HEK293 (cell line): ENCODE measurements around the gene ATP6V1F.

ENCODE experiments used
- CTCF ChIA-PET: fragments of 350-600 bp; formaldehyde crosslinking; extraction: SDS; loops from one replicate; lab custom pipeline; 2021; ENCODE audit warnings: antibody characterized with exemption; lab: Yijun Ruan, JAX
- POLR2A ChIA-PET: fragments of 300-600 bp; formaldehyde crosslinking; extraction: SDS; loops from one replicate; lab custom pipeline; 2020; ENCODE audit warnings: antibody characterized with exemption, inconsistent platforms; lab: Yijun Ruan, JAX
- H3K27ac ChIP-seq: fragments of 200-500 bp; sonication (Bioruptor generic); 2 replicates; pipeline ENCODE4 v1.5.1; 2014; ENCODE audit warnings: low read depth, low read length, control low read depth, inconsistent platforms; ENCODE audit errors: extremely low read depth
- H3K36me3 ChIP-seq, 2 experiments: fragments of 200-500 bp in 1 of 2; sonication (Bioruptor generic) in 1 of 2; 1 replicate in 1 of 2; 2 replicates in 1 of 2; pipeline ENCODE4 v1.5.1; 2014 to 2017; ENCODE audit warnings: inconsistent platforms in 2 of 2, low read length in 2 of 2; ENCODE audit not compliant: control insufficient read depth in 2 of 2, insufficient read depth in 1 of 2
- H3K4me1 ChIP-seq: fragments of 200-500 bp; sonication (Bioruptor generic); 2 replicates; pipeline ENCODE4 v1.5.1; 2014; ENCODE audit warnings: mild to moderate bottlenecking, low read length, inconsistent platforms; ENCODE audit not compliant: control insufficient read depth, insufficient read depth
- H3K4me3 ChIP-seq: 2 replicates; pipeline ENCODE4 v1.5.1; 2011; ENCODE audit warnings: low read depth, mild to moderate bottlenecking, control low read depth, low read length, moderate library complexity
- H3K9me3 ChIP-seq: fragments of 200-500 bp; sonication (Bioruptor generic); 2 replicates; pipeline ENCODE4 v1.5.1; 2014; ENCODE audit warnings: low read depth, low read length, inconsistent platforms; ENCODE audit not compliant: control insufficient read depth, insufficient read depth
- BCL11A ChIP-seq: fragments of 450-650 bp; formaldehyde crosslinking; IDR thresholded peaks from 2 replicates; pipeline ENCODE4 v1.5.1; 2016; ENCODE audit warnings: low read depth, missing biosample characterization, missing genetic modification characterization
- KLF1 ChIP-seq: fragments of 450-650 bp; formaldehyde crosslinking; IDR thresholded peaks from 2 replicates; pipeline ENCODE4 v1.5.1; 2016; ENCODE audit warnings: missing biosample characterization, missing genetic modification characterization
- KLF17 ChIP-seq: fragments of 450-650 bp; formaldehyde crosslinking; IDR thresholded peaks from 2 replicates; pipeline ENCODE4 v1.5.1; 2016; ENCODE audit warnings: missing biosample characterization, missing genetic modification characterization
- KLF7 ChIP-seq: fragments of 450-650 bp; formaldehyde crosslinking; IDR thresholded peaks from 2 replicates; pipeline ENCODE4 v1.5.1; 2016; ENCODE audit warnings: missing biosample characterization, missing genetic modification characterization, borderline replicate concordance
- MEIS1 ChIP-seq: sonication (generic); formaldehyde crosslinking; IDR thresholded peaks from 2 replicates; pipeline ENCODE4 v1.8.1; 2022; ENCODE audit warnings: missing genetic modification reagents, mild to moderate bottlenecking, borderline replicate concordance
- MZF1 ChIP-seq: fragments of 450-650 bp; formaldehyde crosslinking; IDR thresholded peaks from 2 replicates; pipeline ENCODE4 v1.5.1; 2017; ENCODE audit warnings: missing biosample characterization, missing genetic modification characterization, borderline replicate concordance
- RBAK ChIP-seq: fragments of 450-650 bp; formaldehyde crosslinking; IDR thresholded peaks from 2 replicates; pipeline ENCODE4 v1.5.1; 2016; ENCODE audit warnings: missing biosample characterization, missing genetic modification characterization
- SETDB1 ChIP-seq: IDR thresholded peaks from one replicate; pipeline ENCODE4 v1.6.1; 2017; ENCODE audit warnings: mild to moderate bottlenecking, low read length, moderate library complexity, mixed read lengths; ENCODE audit not compliant: insufficient read length
- ZBTB1 ChIP-seq: fragments of 450-650 bp; formaldehyde crosslinking; IDR thresholded peaks from 2 replicates; pipeline ENCODE4 v1.5.1; 2016; ENCODE audit warnings: missing biosample characterization, missing genetic modification characterization
- ZBTB8A ChIP-seq: fragments of 450-650 bp; formaldehyde crosslinking; IDR thresholded peaks from 2 replicates; pipeline ENCODE4 v1.5.1; 2016; ENCODE audit warnings: missing biosample characterization, missing genetic modification characterization
- ZNF10 ChIP-seq: fragments of 450-650 bp; formaldehyde crosslinking; IDR thresholded peaks from 2 replicates; pipeline ENCODE4 v1.5.1; 2017; ENCODE audit warnings: missing biosample characterization, missing genetic modification characterization
- ZNF148 ChIP-seq: fragments of 450-650 bp; formaldehyde crosslinking; IDR thresholded peaks from 2 replicates; pipeline ENCODE4 v1.5.0; 2017; ENCODE audit warnings: missing biosample characterization, missing genetic modification characterization, borderline replicate concordance
- ZNF175 ChIP-seq: fragments of 450-650 bp; formaldehyde crosslinking; IDR thresholded peaks from 2 replicates; pipeline ENCODE4 v1.5.1; 2016; ENCODE audit warnings: missing biosample characterization, missing genetic modification characterization
- ZNF214 ChIP-seq: fragments of 450-650 bp; formaldehyde crosslinking; IDR thresholded peaks from 2 replicates; pipeline ENCODE4 v1.5.1; 2017; ENCODE audit warnings: missing biosample characterization, mild to moderate bottlenecking, missing genetic modification characterization, borderline replicate concordance
- ZNF280D ChIP-seq: fragments of 450-650 bp; formaldehyde crosslinking; IDR thresholded peaks from 2 replicates; pipeline ENCODE4 v1.5.1; 2016; ENCODE audit warnings: missing biosample characterization, missing genetic modification characterization
- ZNF362 ChIP-seq: fragments of 450-650 bp; formaldehyde crosslinking; IDR thresholded peaks from 2 replicates; pipeline ENCODE4 v1.5.1; 2016; ENCODE audit warnings: missing biosample characterization, missing genetic modification characterization
- ZNF473 ChIP-seq: fragments of 450-650 bp; formaldehyde crosslinking; IDR thresholded peaks from 2 replicates; pipeline ENCODE4 v1.5.1; 2017; ENCODE audit warnings: missing biosample characterization, missing genetic modification characterization
- ZNF530 ChIP-seq: fragments of 450-650 bp; formaldehyde crosslinking; IDR thresholded peaks from 2 replicates; pipeline ENCODE4 v1.5.1; 2016; ENCODE audit warnings: low read depth, missing biosample characterization, missing genetic modification characterization
- ZNF544 ChIP-seq: fragments of 450-650 bp; formaldehyde crosslinking; IDR thresholded peaks from 2 replicates; pipeline ENCODE4 v1.5.0; 2017; ENCODE audit warnings: missing biosample characterization, missing genetic modification characterization
- ZNF624 ChIP-seq: fragments of 450-650 bp; formaldehyde crosslinking; IDR thresholded peaks from 2 replicates; pipeline ENCODE4 v1.5.1; 2017; ENCODE audit warnings: missing biosample characterization, missing genetic modification characterization
- ZNF626 ChIP-seq: fragments of 450-650 bp; sonication (Bioruptor Pico); formaldehyde crosslinking; IDR thresholded peaks from 2 replicates; pipeline ENCODE4 v1.5.1; 2018; ENCODE audit warnings: missing biosample characterization, missing genetic modification characterization, inconsistent platforms
- ZNF639 ChIP-seq: fragments of 450-650 bp; formaldehyde crosslinking; IDR thresholded peaks from 2 replicates; pipeline ENCODE4 v1.5.1; 2016; ENCODE audit warnings: missing biosample characterization, missing genetic modification characterization
- ZNF704 ChIP-seq: fragments of 450-650 bp; formaldehyde crosslinking; IDR thresholded peaks from 2 replicates; pipeline ENCODE4 v1.5.1; 2016; ENCODE audit warnings: missing biosample characterization, missing genetic modification characterization
- ZNF785 ChIP-seq: fragments of 450-650 bp; formaldehyde crosslinking; IDR thresholded peaks from 2 replicates; pipeline ENCODE4 v1.5.1; 2016; ENCODE audit warnings: missing biosample characterization, missing genetic modification characterization
- ZSCAN30 ChIP-seq: fragments of 450-650 bp; IDR thresholded peaks from 2 replicates; pipeline ENCODE4 v1.5.1; 2018; ENCODE audit warnings: missing biosample characterization, mild to moderate bottlenecking, missing genetic modification characterization, moderate library complexity

The ATP6V1F gene

GRCh38 chr7:128900237-128900636 lies 37.6 kb downstream of the ATP6V1F start (continued):
- TF ChIP-seq ZNF544 (tag by site-specific recombination) = no peak
- TF ChIP-seq ZNF175 = no peak
- TF ChIP-seq ZNF214 = no peak
- TF ChIP-seq SETDB1 = no peak
- no peak for TF ChIP-seq RBAK (tag by site-specific recombination)
- TF ChIP-seq KLF1 (tag by site-specific recombination) = no peak

GRCh38 chr7:128902761-128903585 lies 40.3 kb downstream of the ATP6V1F start:
- CTCF ChIA-PET = interaction anchor here (0.7 to 3.1 kb wide), 7 partner anchors 13 to 465 kb away, joined by 3 to 16 read pairs (median 5); no protein-coding TSS in a partner anchor
- no peaks in the 10 kb centered on the region for H3K4me1 ChIP-seq
- H3K36me3 ChIP-seq = no peaks in the 10 kb centered on the region
- no peak overlapping the region for H3K4me3 ChIP-seq
- H3K27ac ChIP-seq = no peak overlapping the region
- no peaks in the 10 kb centered on the region for H3K9me3 ChIP-seq
- POLR2A ChIA-PET = no interaction called here
- TF ChIP-seq ZNF639 (tag by site-specific recombination) = no peak
- TF ChIP-seq MEIS1 (CRISPR knock-in tag) = no peak
- TF ChIP-seq ZNF704 (tag by site-specific recombination) = no peak
- TF ChIP-seq MZF1 (tag by site-specific recombination) = no peak
- TF ChIP-seq KLF17 (tag by site-specific recombination) = peak; percentile 67; the same call in 1 of the 2 replicates
- TF ChIP-seq KLF1 (tag by site-specific recombination) = peak; percentile 90
- TF ChIP-seq ZSCAN30 (tag by site-specific recombination) = no peak
- no peak for TF ChIP-seq SETDB1
- TF ChIP-seq ZBTB8A (tag by site-specific recombination) = no peak
- no peak for TF ChIP-seq ZBTB1
- TF ChIP-seq ZNF10 (tag by site-specific recombination) = no peak
- no peak for TF ChIP-seq ZNF624 (tag by site-specific recombination)
- TF ChIP-seq BCL11A (tag by site-specific recombination) = no peak
- TF ChIP-seq ZNF473 (tag by site-specific recombination) = no peak
- no peak for TF ChIP-seq ZNF280D (tag by site-specific recombination)
- TF ChIP-seq KLF7 (tag by site-specific recombination) = no peak
- no peak for TF ChIP-seq ZNF362 (tag by site-specific recombination)
- no peak for TF ChIP-seq ZNF785 (tag by site-specific recombination)
- TF ChIP-seq ZNF148 (tag by site-specific recombination) = no peak
- TF ChIP-seq ZNF530 (tag by site-specific recombination) = no peak
- no peak for TF ChIP-seq ZNF626 (tag by site-specific recombination)
